Ovary (tissue), 3 donors: ENCODE results near the gene RRAD.

Experiments used
- POLR2A ChIP-seq: fragments of 450-650 bp; IDR thresholded peaks from one replicate; pipeline ENCODE4 v1.6.1; 2017; ENCODE audit warnings: antibody characterized with exemption, mild to moderate bottlenecking, moderate library complexity
- TF ChIP-seq, protein P1 (sequence below), 3 donors: fragments of 450-650 bp in 2 of 3; fragments of 200-600 bp in 1 of 3; IDR thresholded peaks; one replicate each; pipeline versions ENCODE4 v1.5.1 to v1.8.0; 2016 to 2022; ENCODE audit warnings: antibody characterized with exemption in 3 of 3, mild to moderate bottlenecking in 1 of 3
- donor health status: DM: no; HTN: no; CAD: no.

DNA sequence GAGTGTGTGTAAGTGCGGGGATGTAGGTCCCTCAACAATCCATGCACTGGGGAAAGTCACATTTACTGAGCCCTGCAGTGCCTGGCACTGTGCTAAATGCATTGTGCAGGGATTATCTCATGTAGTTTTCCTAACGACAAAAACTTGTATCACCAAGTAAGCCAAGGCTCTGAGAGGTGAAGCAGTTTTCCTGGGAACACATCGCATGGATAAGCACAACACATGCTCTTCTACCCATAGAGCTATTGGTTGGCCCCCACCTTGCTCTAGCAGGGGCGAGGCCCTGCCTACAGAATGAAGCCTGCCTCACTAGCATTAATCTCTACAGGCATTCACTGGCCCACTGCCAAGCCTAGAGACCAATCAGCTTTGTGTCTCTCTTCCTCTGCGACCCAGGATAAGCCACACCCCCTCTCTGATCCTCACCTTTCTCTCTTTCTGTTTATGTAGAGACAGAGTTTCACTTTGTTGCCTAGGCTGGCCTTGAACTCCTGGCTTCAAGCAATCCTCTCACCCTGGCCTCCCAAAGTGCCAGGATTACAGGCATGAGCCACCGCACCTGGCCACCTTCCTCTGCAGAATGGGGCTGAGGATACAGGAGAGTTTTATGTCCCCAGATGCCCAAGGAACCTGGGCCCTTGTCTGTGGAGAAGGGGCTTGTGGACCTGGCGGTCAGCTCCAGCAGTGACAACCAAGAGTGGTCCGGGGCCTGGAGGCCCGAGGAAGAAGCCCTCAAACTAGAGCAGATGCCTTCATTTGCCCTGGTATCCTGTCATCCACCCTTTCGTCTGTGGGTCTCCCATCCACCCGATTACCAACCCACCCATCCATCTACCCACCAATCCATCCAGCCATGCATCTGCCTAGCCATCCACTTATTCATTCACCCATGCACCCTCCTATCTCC is 19.4 kb downstream of the RRAD start:
- TF ChIP-seq, protein P1, sequence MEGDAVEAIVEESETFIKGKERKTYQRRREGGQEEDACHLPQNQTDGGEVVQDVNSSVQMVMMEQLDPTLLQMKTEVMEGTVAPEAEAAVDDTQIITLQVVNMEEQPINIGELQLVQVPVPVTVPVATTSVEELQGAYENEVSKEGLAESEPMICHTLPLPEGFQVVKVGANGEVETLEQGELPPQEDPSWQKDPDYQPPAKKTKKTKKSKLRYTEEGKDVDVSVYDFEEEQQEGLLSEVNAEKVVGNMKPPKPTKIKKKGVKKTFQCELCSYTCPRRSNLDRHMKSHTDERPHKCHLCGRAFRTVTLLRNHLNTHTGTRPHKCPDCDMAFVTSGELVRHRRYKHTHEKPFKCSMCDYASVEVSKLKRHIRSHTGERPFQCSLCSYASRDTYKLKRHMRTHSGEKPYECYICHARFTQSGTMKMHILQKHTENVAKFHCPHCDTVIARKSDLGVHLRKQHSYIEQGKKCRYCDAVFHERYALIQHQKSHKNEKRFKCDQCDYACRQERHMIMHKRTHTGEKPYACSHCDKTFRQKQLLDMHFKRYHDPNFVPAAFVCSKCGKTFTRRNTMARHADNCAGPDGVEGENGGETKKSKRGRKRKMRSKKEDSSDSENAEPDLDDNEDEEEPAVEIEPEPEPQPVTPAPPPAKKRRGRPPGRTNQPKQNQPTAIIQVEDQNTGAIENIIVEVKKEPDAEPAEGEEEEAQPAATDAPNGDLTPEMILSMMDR (IDR thresholded peaks at IDR 0.05), result no peak
- TF ChIP-seq POLR2A, result no peak
